H1 (cell line): ENCODE measurements around the gene GLOD4. TPM values are rescaled to one million over a fixed set of nuclear protein-coding genes. Genes with fewer than 3 reads are reported as not detected.
A peak's percentile ranks its signal among the peaks of the same experiment; 100 is the strongest.
"Not testable (repeated sequence)": the region's sequence is repeated elsewhere in the genome, so short reads cannot be mapped to it uniquely, and the experiment has no call there.

Experiments
- CTCF ChIA-PET: fragments of 300-600 bp; sonication (Branson Sonifier 250); formaldehyde crosslinking; loops from one replicate; lab custom pipeline; 2021; ENCODE audit not compliant: partially characterized antibody; lab: Charles Lee
- POLR2A ChIA-PET: fragments of 300-600 bp; sonication (Branson Sonifier 250); formaldehyde crosslinking; loops from one replicate; lab custom pipeline; 2021; ENCODE audit warnings: inconsistent platforms; ENCODE audit not compliant: partially characterized antibody; lab: Charles Lee
- DNase-seq, 2 experiments: peaks; one replicate each; pipeline versions ENCODE4 v3.0.0 to v3.0.0-alpha.2; 2010 to 2022; ENCODE audit warnings: low spot score in 2 of 2, low read depth in 1 of 2, mixed read lengths in 1 of 2
- FAIRE-seq: peaks from 2 replicates; lab custom pipeline; 2011; peaks lifted over from hg19 to GRCh38; lab: Jason Lieb, UNC
- H2AFZ ChIP-seq: 2 replicates; pipeline ENCODE4 v1.8.1; 2012; ENCODE audit warnings: low read length, inconsistent platforms
- H2AK5ac ChIP-seq: 2 replicates; pipeline ENCODE4 v1.6.1; 2013; ENCODE audit warnings: low read depth, low read length
- H2BK120ac ChIP-seq: replicated peaks from 2 replicates; pipeline ENCODE3; 2013; ENCODE audit warnings: low read depth, low read length, inconsistent platforms
- H2BK12ac ChIP-seq: 2 replicates; pipeline ENCODE4 v1.6.1; 2013; ENCODE audit warnings: low read depth, low read length
- H2BK15ac ChIP-seq: 2 replicates; pipeline ENCODE4 v1.6.1; 2013; ENCODE audit warnings: low read length
- H2BK20ac ChIP-seq: 2 replicates; pipeline ENCODE4 v1.6.1; 2013; ENCODE audit warnings: low read length
- H2BK5ac ChIP-seq: 2 replicates; pipeline ENCODE4 v1.6.1; 2013; ENCODE audit warnings: low read depth, low read length
- H3K14ac ChIP-seq: 2 replicates; pipeline ENCODE4 v1.6.1; 2013; ENCODE audit warnings: inconsistent platforms; ENCODE audit not compliant: insufficient read length
- H3K18ac ChIP-seq: 2 replicates; pipeline ENCODE4 v1.6.1; 2013; ENCODE audit warnings: low read length; ENCODE audit errors: extremely low read depth
- H3K23ac ChIP-seq: 2 replicates; pipeline ENCODE4 v1.6.1; 2013; ENCODE audit warnings: inconsistent platforms; ENCODE audit not compliant: insufficient read length
- H3K23me2 ChIP-seq: 2 replicates; pipeline ENCODE4 v1.6.1; 2013; ENCODE audit warnings: low read depth, low read length
- H3K27ac ChIP-seq: 2 replicates; pipeline ENCODE4 v1.6.1; 2011; ENCODE audit warnings: low read depth, low read length, inconsistent platforms
- H3K27me3 ChIP-seq, 4 experiments: replicated peaks in 1 of 4; 1 replicate in 1 of 4; 2 replicates in 3 of 4; pipeline versions ENCODE4 v1.6.1 to v1.8.1; 2011 to 2013; ENCODE audit warnings: low read length in 3 of 4, mild to moderate bottlenecking in 3 of 4, inconsistent platforms in 2 of 4, mixed read lengths in 2 of 4, moderate library complexity in 1 of 4; ENCODE audit not compliant: control insufficient read depth in 3 of 4, insufficient read depth in 3 of 4; ENCODE audit errors: extremely low read depth in 1 of 4
- H3K36me3 ChIP-seq, 4 experiments: 2 replicates each; pipeline versions ENCODE4 v1.6.1 to v1.8.1; 2011 to 2013; ENCODE audit warnings: mild to moderate bottlenecking in 4 of 4, low read length in 3 of 4, moderate library complexity in 2 of 4, control low read depth in 1 of 4, inconsistent platforms in 1 of 4; ENCODE audit not compliant: insufficient read depth in 4 of 4, control insufficient read depth in 2 of 4
- H3K4ac ChIP-seq: replicated peaks from 2 replicates; pipeline ENCODE3; 2013; ENCODE audit warnings: low read length, low read depth, mixed read lengths, inconsistent platforms; ENCODE audit not compliant: insufficient read length
- H3K4me1 ChIP-seq, 4 experiments: replicated peaks in 1 of 4; 1 replicate in 1 of 4; 2 replicates in 3 of 4; pipeline versions ENCODE4 v1.6.1 to v1.8.1; 2011 to 2013; ENCODE audit warnings: low read length in 3 of 4, inconsistent platforms in 2 of 4, mixed read lengths in 1 of 4; ENCODE audit not compliant: insufficient read depth in 4 of 4, control insufficient read depth in 3 of 4
- H3K4me2 ChIP-seq, 2 experiments: 2 replicates each; pipeline versions ENCODE4 v1.6.1 to v1.8.1; 2011 to 2013; ENCODE audit warnings: low read depth in 2 of 2, low read length in 2 of 2, control low read depth in 1 of 2, inconsistent platforms in 1 of 2, mild to moderate bottlenecking in 1 of 2; ENCODE audit not compliant: insufficient read depth in 1 of 2
- H3K4me3 ChIP-seq, 4 experiments: fragments of 200-600, 300-600 bp in 1 of 4; sonication (generic), shearing (Covaris generic), sonication (Bioruptor Twin) in 1 of 4; 2 replicates each; pipeline versions ENCODE4 v1.5.1 to v1.8.1; 2011 to 2016; ENCODE audit warnings: low read length in 4 of 4, low read depth in 3 of 4, control low read depth in 2 of 4, inconsistent platforms in 2 of 4, mild to moderate bottlenecking in 2 of 4, mixed read lengths in 1 of 4, moderate library complexity in 1 of 4; ENCODE audit not compliant: insufficient read depth in 2 of 4; ENCODE audit errors: extremely low read depth in 1 of 4
- H3K56ac ChIP-seq: replicated peaks from 2 replicates; pipeline ENCODE3; 2013; ENCODE audit warnings: low read depth, mild to moderate bottlenecking, mixed read lengths, low read length, inconsistent platforms; ENCODE audit not compliant: insufficient read length
- H3K79me1 ChIP-seq: 2 replicates; pipeline ENCODE4 v1.6.1; 2013; ENCODE audit warnings: low read depth, low read length, control low read depth
- H3K79me2 ChIP-seq, 2 experiments: 2 replicates each; pipeline versions ENCODE4 v1.6.1 to v1.8.1; 2012 to 2013; ENCODE audit warnings: low read length in 2 of 2, mild to moderate bottlenecking in 2 of 2, inconsistent platforms in 1 of 2; ENCODE audit not compliant: insufficient read depth in 2 of 2, control insufficient read depth in 1 of 2
- H3K9ac ChIP-seq, 4 experiments: replicated peaks in 1 of 4; 1 replicate in 1 of 4; 2 replicates in 3 of 4; pipeline versions ENCODE4 v1.6.1 to v1.8.1; 2011 to 2013; ENCODE audit warnings: low read depth in 3 of 4, low read length in 3 of 4, control low read depth in 2 of 4, mild to moderate bottlenecking in 2 of 4, moderate library complexity in 2 of 4, inconsistent platforms in 1 of 4; ENCODE audit errors: extremely low read depth in 1 of 4
- H3K9me3 ChIP-seq, 2 experiments: 2 replicates each; pipeline versions ENCODE4 v1.6.1 to v1.8.1; 2012 to 2013; ENCODE audit warnings: mild to moderate bottlenecking in 2 of 2, moderate library complexity in 2 of 2, control low read depth in 1 of 2, inconsistent platforms in 1 of 2, low read depth in 1 of 2, low read length in 1 of 2, mixed read lengths in 1 of 2; ENCODE audit not compliant: insufficient read depth in 2 of 2
- H4K20me1 ChIP-seq, 2 experiments: replicated peaks in 1 of 2; 2 replicates each; pipeline versions ENCODE3 to v1.8.1; 2011 to 2013; ENCODE audit warnings: inconsistent platforms in 2 of 2, low read length in 2 of 2, mild to moderate bottlenecking in 1 of 2; ENCODE audit not compliant: insufficient read depth in 2 of 2, control insufficient read depth in 1 of 2
- H4K5ac ChIP-seq: 2 replicates; pipeline ENCODE4 v1.6.1; 2013; ENCODE audit warnings: low read length, low read depth, mixed read lengths, inconsistent platforms; ENCODE audit not compliant: insufficient read length
- H4K8ac ChIP-seq: 2 replicates; pipeline ENCODE4 v1.8.0; 2013; ENCODE audit warnings: mild to moderate bottlenecking, moderate library complexity, low read length, inconsistent platforms; ENCODE audit not compliant: insufficient read depth; ENCODE audit errors: extremely low read depth
- H4K91ac ChIP-seq: replicated peaks from 2 replicates; pipeline ENCODE3; 2013; ENCODE audit warnings: low read length, mixed read lengths, inconsistent platforms; ENCODE audit not compliant: insufficient read length
- CEBPB ChIP-seq: IDR thresholded peaks from 2 replicates; pipeline ENCODE4 v1.6.1; 2012; ENCODE audit warnings: low read depth, low read length
- CHD2 ChIP-seq: IDR thresholded peaks from 2 replicates; pipeline ENCODE4 v1.6.1; 2012; ENCODE audit warnings: low read length, improper control_type of control experiment
- POLR2A ChIP-seq, 2 experiments: IDR thresholded peaks; 1 replicate in 1 of 2; 2 replicates in 1 of 2; pipeline ENCODE4 v1.6.1; 2011; ENCODE audit warnings: low read depth in 2 of 2, low read length in 2 of 2, mild to moderate bottlenecking in 2 of 2; ENCODE audit errors: control extremely low read depth in 1 of 2
- POLR2AphosphoS5 ChIP-seq: IDR thresholded peaks from 2 replicates; pipeline ENCODE4 v1.6.1; 2011; ENCODE audit warnings: low read depth, low read length
- SP1 ChIP-seq: IDR thresholded peaks from 2 replicates; pipeline ENCODE4 v1.6.1; 2011; ENCODE audit warnings: low read depth, low read length
- SP2 ChIP-seq: IDR thresholded peaks from 2 replicates; pipeline ENCODE4 v1.6.1; 2012; ENCODE audit warnings: mild to moderate bottlenecking, low read length, inconsistent platforms
- TAF1 ChIP-seq: IDR thresholded peaks from 2 replicates; pipeline ENCODE4 v1.6.1; 2011; ENCODE audit warnings: mild to moderate bottlenecking, low read depth, low read length
- WGBS, 2 experiments: shearing (Covaris generic) in 1 of 2; methylation state at CpG; one replicate each; pipeline versions ENCODE4 v1.1.6 to v1.1.7; 2013 to 2015; ENCODE audit warnings: low lambda C conversion rate in 2 of 2, mixed read lengths in 2 of 2, inconsistent platforms in 1 of 2, low coverage in 1 of 2, missing lambda C conversion rate in 1 of 2; ENCODE audit not compliant: insufficient replicate concordance in 2 of 2, insufficient coverage in 1 of 2, insufficient read length in 1 of 2; ENCODE audit errors: extremely low coverage in 1 of 2, missing lambda C conversion rate in 1 of 2; 5-methylcytosine and 5-hydroxymethylcytosine counted together
- polyA plus RNA-seq, 7 experiments: library from polyadenylated mRNA; depleted of rRNA in 3 of 7; stranded (reverse) in 5 of 7; unstranded in 2 of 7; fragments of >200 nt in 5 of 7; fragments of 200-250 nt in 2 of 7; gene quantifications; 1 replicate in 5 of 7; 2 replicates in 1 of 7; 4 replicates in 1 of 7; pipeline versions ENCODE4 v1.2.1 to v1.2.3, GENCODE V29; 2011 to 2013; ENCODE audit warnings: missing spikeins in 2 of 7, mixed read lengths in 2 of 7
- total RNA-seq: library from RNA; stranded (reverse); fragmentation: NEBNext Ultra II Directional; extraction: Animal tissue kit (Norgen Biotek cat#: 25700); gene quantifications from 2 replicates; pipeline ENCODE4 v1.2.1, GENCODE V29; 2021
- TF ChIP-seq, protein P1 (sequence below): IDR thresholded peaks from 2 replicates; pipeline ENCODE4 v1.6.1; 2012; ENCODE audit warnings: inconsistent platforms

GLOD4 gene
- total and polyA plus RNA-seq, 2 of the 8 experiments (the other 6 are each of a cell fraction or from before 2014, with no cell fraction given), result 36.8 to 81.3 TPM

DNA sequence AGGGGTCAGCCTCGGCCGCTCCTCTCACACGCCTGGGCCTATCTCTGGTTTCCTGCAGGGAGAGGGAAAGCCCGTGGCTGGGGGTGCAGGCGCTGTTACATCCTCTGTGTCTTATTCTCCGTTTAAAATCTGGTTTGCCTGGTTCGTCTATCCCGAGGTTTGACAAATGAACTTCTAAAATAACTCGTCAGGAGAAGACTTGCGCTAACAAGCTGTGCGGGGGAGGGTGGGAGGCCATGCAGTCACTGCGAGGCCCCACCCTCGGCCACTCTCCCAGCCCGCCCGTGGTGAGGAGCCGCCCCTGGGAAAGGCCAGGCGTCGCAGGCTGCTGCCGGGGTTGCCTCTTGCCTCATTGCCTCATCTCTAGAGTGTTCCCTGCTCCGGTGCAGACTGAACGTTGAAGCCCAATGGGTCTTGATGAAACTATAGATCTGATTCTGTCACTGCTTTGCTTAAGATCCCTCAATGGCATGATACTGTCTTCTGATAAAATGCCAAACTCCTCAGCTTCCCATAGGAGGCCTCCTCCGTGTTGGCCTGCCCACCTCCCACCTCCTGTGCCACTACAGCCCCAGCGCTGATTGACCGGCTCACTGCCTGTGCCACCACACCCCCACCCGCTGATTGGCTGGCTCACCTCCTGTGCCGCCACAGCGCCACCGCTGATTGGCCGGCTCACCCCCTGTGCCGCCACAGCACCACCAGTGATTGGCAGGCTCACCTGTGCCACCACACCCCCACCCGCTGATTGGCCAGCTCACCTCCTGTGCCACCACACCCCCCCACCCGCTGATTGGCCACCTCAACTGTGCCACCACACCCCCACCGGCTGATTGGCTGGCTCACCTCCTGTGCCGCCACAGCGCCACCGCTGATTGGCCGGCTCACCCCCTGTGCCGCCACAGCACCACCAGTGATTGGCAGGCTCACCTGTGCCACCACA lies 8.1 kb upstream of the GLOD4 start:
- WGBS, 2 experiments, result 55% methylated on average over 29 of the region's 38 CpGs; no CpG with 5 or more reads in 1 of the 2 experiments
- H3K4ac ChIP-seq, H2BK15ac ChIP-seq, H3K27me3 ChIP-seq, H2AK5ac ChIP-seq, H3K79me2 ChIP-seq, H3K23ac ChIP-seq, H2BK12ac ChIP-seq, H4K5ac ChIP-seq, H4K8ac ChIP-seq, H4K20me1 ChIP-seq, H3K9me3 ChIP-seq, H3K56ac ChIP-seq, H4K91ac ChIP-seq, H3K14ac ChIP-seq, H2BK20ac ChIP-seq, H3K23me2 ChIP-seq, H2AFZ ChIP-seq, H2BK120ac ChIP-seq, H3K79me1 ChIP-seq, H3K18ac ChIP-seq: not testable (repeated sequence)
- peaks cover 0 to 10% (median 3%) of the 10 kb centered on the region in 4 experiments; a peak in 6 of 7 replicates for H3K4me1 ChIP-seq
- FAIRE-seq, result peak; percentile 97
- H3K27ac ChIP-seq, result 0 out of 2 replicates have a peak overlapping the region, but pooled peaks have one; percentile 25
- H3K4me2 ChIP-seq, result peak overlapping the region; percentile 39 to 62
- peak overlapping the region in 2 of 4 experiments; percentile 42 to 49; a peak in 3 of 7 replicates for H3K9ac ChIP-seq
- POLR2A ChIA-PET, result interaction anchor here (0.7 to 4.1 kb wide), 11 partner anchors 8 to 207 kb away, joined by 3 to 21 read pairs (median 5); partner anchors contain the start of genes GLOD4, MRM3 and TIMM22
- CTCF ChIA-PET, result interaction anchor here (1.0 to 17.5 kb wide), 6 partner anchors 9 to 206 kb away, joined by 3 to 258 read pairs (median 4); partner anchors contain the start of genes NXN and TIMM22
- 0 out of 2 replicates have a peak overlapping the region, but pooled peaks have one; percentile 52 for H2BK5ac ChIP-seq
- TF ChIP-seq TAF1, result 0 out of 2 replicates have a peak, but pooled peaks have one; percentile 43
- TF ChIP-seq SP2, result peak; percentile 23; the same call in 1 of the 2 replicates
- peak; percentile 53; the same call in 1 of the 2 replicates for TF ChIP-seq POLR2AphosphoS5
- TF ChIP-seq, protein P1, sequence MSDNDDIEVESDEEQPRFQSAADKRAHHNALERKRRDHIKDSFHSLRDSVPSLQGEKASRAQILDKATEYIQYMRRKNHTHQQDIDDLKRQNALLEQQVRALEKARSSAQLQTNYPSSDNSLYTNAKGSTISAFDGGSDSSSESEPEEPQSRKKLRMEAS, result peak; percentile 17; the same call in 1 of the 2 replicates
- peak in 1 of 2 experiments; percentile 52 for TF ChIP-seq POLR2A (IDR thresholded peaks at IDR 0.05; ENCODE audit: control extremely low read depth in 1 of 2, low read depth in 2 of 2, low read length in 2 of 2)
- peak; percentile 41; the same call in 1 of the 2 replicates for TF ChIP-seq CEBPB
- peak; percentile 89 for TF ChIP-seq SP1
- TF ChIP-seq CHD2, result peak; percentile 77
- peak overlapping the region in 1 of 4 experiments; percentile 39; a peak in 3 of 8 replicates for H3K4me3 ChIP-seq
- peaks cover 4 to 21% (median 13%) of the 10 kb centered on the region in 4 experiments; a peak in 7 of 8 replicates for H3K36me3 ChIP-seq
- peak; percentile 78 to 82 for DNase-seq
